ENCODE measurements around the gene TECPR1. TPM values are rescaled to one million over a fixed set of nuclear protein-coding genes. Genes with fewer than 3 reads are reported as not detected.

The TECPR1 gene
- total and polyA plus RNA-seq, 2 of the 8 experiments (the other 6 are each of a cell fraction or from before 2014, with no cell fraction given) = 1.3 to 11.1 TPM

DNA sequence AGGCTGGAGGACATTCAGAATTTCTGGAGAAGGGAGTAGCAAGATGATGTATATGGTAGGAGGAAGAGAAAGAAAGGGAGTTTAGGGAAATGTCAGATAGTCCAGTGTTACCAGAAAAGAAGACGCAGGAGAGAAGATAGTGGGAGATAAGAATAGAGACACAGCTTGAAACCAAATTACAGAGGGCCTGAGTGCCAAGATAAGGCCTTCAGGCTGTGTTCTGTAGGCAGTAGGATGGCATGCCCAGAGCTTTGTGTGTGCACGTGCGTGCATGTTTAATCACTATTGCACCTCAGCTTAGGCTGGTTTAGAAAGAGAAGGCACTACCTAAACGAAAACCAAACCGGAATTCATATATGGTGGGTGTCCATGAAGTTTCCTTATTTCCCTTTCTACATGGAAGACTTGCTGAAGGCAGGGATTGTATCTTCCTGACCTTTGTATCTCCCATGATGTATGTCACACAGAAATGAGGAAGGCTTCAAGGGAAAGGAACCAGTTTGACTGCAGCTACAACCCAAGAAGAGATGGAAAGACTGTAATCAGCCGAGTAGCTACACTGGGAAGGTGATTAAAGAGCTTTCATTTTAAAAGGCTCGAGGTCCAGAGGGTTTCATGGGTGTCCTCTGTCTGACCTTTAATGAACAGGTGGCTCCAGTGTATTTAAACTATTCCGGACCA lies 76.6 kb downstream of the TECPR1 start (continued):
- TF ChIP-seq, protein P1, sequence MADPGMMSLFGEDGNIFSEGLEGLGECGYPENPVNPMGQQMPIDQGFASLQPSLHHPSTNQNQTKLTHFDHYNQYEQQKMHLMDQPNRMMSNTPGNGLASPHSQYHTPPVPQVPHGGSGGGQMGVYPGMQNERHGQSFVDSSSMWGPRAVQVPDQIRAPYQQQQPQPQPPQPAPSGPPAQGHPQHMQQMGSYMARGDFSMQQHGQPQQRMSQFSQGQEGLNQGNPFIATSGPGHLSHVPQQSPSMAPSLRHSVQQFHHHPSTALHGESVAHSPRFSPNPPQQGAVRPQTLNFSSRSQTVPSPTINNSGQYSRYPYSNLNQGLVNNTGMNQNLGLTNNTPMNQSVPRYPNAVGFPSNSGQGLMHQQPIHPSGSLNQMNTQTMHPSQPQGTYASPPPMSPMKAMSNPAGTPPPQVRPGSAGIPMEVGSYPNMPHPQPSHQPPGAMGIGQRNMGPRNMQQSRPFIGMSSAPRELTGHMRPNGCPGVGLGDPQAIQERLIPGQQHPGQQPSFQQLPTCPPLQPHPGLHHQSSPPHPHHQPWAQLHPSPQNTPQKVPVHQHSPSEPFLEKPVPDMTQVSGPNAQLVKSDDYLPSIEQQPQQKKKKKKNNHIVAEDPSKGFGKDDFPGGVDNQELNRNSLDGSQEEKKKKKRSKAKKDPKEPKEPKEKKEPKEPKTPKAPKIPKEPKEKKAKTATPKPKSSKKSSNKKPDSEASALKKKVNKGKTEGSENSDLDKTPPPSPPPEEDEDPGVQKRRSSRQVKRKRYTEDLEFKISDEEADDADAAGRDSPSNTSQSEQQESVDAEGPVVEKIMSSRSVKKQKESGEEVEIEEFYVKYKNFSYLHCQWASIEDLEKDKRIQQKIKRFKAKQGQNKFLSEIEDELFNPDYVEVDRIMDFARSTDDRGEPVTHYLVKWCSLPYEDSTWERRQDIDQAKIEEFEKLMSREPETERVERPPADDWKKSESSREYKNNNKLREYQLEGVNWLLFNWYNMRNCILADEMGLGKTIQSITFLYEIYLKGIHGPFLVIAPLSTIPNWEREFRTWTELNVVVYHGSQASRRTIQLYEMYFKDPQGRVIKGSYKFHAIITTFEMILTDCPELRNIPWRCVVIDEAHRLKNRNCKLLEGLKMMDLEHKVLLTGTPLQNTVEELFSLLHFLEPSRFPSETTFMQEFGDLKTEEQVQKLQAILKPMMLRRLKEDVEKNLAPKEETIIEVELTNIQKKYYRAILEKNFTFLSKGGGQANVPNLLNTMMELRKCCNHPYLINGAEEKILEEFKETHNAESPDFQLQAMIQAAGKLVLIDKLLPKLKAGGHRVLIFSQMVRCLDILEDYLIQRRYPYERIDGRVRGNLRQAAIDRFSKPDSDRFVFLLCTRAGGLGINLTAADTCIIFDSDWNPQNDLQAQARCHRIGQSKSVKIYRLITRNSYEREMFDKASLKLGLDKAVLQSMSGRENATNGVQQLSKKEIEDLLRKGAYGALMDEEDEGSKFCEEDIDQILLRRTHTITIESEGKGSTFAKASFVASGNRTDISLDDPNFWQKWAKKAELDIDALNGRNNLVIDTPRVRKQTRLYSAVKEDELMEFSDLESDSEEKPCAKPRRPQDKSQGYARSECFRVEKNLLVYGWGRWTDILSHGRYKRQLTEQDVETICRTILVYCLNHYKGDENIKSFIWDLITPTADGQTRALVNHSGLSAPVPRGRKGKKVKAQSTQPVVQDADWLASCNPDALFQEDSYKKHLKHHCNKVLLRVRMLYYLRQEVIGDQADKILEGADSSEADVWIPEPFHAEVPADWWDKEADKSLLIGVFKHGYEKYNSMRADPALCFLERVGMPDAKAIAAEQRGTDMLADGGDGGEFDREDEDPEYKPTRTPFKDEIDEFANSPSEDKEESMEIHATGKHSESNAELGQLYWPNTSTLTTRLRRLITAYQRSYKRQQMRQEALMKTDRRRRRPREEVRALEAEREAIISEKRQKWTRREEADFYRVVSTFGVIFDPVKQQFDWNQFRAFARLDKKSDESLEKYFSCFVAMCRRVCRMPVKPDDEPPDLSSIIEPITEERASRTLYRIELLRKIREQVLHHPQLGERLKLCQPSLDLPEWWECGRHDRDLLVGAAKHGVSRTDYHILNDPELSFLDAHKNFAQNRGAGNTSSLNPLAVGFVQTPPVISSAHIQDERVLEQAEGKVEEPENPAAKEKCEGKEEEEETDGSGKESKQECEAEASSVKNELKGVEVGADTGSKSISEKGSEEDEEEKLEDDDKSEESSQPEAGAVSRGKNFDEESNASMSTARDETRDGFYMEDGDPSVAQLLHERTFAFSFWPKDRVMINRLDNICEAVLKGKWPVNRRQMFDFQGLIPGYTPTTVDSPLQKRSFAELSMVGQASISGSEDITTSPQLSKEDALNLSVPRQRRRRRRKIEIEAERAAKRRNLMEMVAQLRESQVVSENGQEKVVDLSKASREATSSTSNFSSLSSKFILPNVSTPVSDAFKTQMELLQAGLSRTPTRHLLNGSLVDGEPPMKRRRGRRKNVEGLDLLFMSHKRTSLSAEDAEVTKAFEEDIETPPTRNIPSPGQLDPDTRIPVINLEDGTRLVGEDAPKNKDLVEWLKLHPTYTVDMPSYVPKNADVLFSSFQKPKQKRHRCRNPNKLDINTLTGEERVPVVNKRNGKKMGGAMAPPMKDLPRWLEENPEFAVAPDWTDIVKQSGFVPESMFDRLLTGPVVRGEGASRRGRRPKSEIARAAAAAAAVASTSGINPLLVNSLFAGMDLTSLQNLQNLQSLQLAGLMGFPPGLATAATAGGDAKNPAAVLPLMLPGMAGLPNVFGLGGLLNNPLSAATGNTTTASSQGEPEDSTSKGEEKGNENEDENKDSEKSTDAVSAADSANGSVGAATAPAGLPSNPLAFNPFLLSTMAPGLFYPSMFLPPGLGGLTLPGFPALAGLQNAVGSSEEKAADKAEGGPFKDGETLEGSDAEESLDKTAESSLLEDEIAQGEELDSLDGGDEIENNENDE (IDR thresholded peaks at IDR 0.05; ENCODE audit: insufficient replicate concordance, low read length) = no peak
- TF ChIP-seq SAP30 (IDR thresholded peaks at IDR 0.05; ENCODE audit: insufficient read depth, insufficient replicate concordance, low read length) = no peak
- TF ChIP-seq BCL11A (IDR thresholded peaks at IDR 0.05; ENCODE audit: low read depth in 2 of 2, low read length in 2 of 2) = no peak
- no peak for TF ChIP-seq SIRT6 (IDR thresholded peaks at IDR 0.05; ENCODE audit: low read length)
- no peak for TF ChIP-seq EP300 (IDR thresholded peaks at IDR 0.05; ENCODE audit: borderline replicate concordance in 1 of 2, low read depth in 2 of 2, low read length in 2 of 2)
